HG02763 (cell line): Measurements from ENCODE around the gene ZNF23.

Experiments used
- ATAC-seq: cut with Tn5 transposase; IDR thresholded peaks from one replicate; pipeline ENCODE4 v1.9.1; 2021; ENCODE audit warnings: mild to moderate bottlenecking, moderate library complexity; ENCODE audit not compliant: unreplicated experiment

The ZNF23 gene

DNA sequence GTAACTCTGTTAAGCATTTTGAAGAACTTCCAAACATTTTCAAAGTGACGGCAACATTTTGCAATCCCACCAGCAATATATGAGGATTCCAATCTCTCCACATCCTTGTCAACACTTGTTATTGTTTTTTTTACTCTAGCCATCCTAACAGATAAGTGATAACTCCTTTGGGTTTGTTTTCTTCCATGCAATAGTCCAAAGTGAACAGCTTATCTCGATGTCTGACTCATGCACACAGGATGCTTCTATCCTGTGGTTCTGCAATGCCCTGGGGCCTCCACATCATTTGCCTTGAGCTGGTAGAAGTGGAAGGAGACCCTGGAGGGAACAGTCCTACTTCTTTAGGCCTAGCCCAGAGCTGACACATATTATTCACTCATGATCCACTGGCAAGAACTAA, 33.2 kb downstream of the ZNF23 start:
- no peak for ATAC-seq

DNA sequence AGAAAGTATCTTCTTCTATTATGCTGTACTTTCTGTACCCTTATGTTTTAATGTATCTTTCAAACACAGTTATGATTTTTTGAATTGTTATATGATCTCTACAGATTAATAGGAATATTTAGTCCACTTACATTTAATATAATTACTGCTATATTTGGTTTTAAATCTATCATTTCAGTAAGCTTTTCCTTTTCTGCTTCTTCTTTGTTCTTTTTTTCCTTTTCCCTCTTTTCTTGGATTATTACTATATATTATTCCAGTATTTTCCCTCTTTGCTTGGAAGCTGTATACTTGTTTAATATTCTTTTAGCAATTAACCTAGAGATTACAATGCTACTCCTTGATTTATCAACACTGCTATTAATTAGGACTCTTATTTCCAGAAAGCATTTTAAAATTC, 33.7 kb downstream of the ZNF23 start:
- ATAC-seq = no peak

DNA sequence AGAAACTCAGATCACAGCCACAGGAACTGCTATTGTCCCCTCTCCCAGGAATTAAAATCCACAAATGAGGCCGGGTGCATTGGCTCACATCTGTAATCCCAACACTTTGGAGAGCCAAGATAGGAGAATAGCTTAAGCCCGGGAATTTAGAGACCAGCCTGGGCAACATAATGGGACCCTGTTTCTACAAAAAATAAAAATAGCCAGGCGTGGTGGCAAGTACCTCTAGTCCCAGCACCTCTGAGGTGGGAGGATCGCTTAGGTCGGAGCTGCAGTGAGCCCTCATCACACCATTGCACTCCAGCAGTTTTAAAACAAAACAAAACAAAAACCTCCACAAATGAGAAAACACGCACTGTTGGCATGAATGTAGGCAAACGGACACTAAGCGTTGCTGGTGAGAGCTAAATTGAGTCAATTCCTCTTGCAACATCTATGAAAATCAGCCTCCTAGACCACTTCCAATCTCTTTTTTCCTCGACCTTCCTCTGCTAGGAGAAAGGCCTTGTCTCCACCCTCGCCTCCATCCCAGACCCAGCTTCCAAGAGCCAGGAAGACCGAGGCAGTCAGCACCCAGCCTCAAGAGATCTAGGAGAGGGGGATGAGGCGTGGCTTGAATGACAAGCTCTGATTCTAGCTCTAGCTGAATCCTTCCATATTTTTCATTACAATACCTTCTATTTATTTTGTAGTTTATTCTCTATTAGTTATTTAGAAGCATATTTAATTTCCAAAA, 35.0 kb downstream of the ZNF23 start:
- ATAC-seq = no peak

DNA sequence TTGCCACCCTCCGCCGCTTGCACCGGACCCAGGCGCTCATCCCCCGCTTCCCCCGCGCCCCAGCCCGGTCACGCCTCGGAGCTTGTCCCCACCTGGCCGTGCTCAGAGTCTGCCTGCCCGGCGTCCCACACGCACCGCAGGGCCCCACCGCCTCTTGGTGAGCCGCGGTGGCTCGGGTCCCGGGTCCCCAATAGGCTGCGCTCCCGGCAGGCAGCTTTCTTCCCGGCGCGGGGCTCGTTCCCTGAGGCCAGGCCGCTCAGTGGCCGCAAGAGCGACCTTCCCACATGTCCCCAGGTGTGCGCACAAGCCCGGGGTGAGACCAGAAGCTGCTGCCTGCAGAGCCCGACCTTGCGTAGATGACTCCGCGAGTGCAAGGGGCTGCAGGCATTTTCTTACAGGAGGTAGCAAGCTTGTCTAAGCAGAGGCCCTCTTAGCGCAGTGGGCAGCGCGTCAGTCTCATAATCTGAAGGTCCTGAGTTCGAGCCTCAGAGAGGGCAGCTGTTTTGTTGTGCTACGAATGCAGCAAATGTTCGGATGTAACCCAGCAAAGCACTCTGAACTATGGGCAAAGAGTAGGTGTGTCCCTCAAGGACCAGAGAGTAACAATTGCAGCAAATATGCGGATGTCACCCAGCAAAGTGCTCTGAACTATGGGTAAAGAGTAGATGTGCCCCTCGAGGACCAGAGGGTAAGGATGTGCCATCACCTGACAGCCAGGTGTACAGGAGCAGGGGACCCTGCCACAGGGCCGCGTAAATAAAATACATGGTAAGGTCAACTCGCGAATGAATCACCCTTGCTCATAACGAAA, 35.8 kb downstream of the ZNF23 start:
- no peak for ATAC-seq

DNA sequence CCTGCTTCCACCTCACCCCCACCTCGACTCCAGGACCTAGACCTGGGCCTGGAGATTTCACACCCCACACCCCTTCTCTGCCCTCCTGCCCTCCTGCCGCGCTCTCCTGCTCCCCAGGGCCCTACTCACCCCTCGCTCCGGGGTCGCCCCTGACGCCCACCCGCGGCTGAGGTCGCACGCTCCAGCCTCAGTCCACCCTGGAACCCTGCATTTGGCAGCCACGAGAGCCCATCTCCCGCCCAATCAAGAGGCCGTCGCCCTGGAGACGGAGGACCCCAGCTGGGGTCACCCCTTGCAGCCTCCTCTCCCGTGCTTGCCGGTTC, 36.3 kb downstream of the ZNF23 start:
- ATAC-seq = no peak

DNA sequence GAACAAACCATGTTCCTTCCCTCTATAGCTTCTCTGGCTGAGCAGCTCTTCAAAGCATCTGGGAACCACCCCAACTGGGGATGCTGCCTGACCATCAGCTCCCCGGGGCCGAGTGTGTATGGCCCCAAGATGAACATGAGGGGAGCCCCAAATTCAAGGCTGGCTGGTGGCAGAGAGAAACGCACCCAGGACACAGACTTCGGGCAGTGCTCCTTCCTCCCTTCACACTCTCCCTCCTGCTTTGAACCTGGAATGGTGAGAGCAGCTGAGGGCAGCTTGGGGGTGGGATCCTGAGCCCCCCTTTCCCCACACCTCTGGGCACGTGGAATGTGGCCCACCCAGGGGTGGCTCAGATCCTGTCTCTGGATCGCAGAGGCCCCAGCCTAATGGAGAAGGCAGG, 37.4 kb downstream of the ZNF23 start:
- ATAC-seq = no peak

DNA sequence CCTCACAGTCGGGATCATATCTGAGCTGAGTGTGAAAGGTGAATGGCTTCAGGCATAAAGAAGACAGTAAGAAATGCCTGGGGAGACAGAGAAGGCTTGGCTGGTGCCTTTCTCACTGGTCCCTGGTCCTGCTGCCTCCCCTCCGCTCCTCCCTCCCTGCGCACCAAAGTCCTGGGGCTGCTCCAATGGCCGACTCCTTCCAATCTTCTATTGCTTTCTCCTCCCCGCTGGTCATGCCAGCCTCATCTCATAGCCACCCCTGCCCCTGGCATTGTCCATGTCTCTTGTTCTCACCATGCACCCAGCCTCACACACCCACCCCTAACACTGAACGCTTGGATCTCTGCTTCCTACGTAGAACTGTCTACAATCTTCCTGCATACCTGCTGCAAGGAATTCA, 38.2 kb downstream of the ZNF23 start:
- ATAC-seq = no peak

DNA sequence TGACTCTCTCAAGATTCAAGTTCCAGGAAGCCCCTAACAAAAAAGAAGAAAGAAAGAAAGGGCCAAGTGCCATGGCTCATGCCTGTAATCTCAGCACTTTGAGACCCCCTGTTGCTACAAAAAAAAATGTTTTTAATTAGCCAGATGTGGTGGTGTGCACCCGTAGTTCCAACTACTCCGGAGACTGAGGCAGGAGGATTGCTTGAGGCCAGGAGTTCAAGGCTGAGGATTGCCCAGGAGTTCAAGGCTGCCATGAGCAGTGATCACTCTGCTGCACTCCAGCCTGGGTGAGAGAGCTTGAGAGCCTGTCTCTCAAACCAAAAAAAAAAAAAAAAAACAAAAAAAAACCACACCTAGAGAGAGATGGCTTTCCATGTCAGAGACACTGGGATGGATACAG, 39.0 kb downstream of the ZNF23 start:
- no peak for ATAC-seq

DNA sequence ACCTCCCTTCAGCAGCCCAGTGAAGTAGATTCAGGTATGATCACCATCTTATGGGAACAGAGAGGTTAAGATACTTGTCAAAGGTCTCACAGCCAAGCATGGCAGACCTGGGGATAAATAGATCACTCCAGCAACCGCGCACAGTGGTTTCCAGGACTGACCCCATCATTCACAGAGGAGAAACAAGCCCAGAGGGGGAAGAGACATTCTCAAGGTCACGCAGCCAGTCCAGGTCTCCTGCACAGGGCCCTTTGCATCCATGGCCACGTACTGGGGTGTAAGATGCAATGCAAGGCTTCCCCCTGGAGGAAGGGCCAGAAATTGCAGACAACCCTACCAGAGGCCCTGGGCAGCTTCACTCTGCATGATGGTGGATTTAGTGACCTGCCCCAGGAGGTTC, 40.1 kb downstream of the ZNF23 start:
- no peak for ATAC-seq

DNA sequence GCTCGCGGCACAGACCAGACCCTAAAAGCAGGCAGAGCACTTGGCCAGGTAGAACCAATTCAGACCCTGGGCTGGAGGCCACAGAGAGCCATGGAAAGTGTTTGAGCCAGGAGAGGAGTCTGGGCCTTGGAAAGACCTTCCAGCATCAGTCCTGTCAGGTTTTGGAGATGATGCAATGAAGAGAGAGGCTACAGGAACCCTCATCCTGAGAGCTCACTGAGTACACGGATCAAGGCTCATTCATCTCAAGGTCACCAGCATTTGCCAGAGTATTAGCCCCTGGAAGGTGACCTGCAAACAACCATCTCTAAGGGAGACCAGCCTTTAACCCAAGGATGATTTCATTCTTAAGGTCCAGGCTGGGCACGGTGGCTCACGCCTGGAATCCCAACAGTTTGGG, 48.0 kb downstream of the ZNF23 start:
- ATAC-seq = no peak

DNA sequence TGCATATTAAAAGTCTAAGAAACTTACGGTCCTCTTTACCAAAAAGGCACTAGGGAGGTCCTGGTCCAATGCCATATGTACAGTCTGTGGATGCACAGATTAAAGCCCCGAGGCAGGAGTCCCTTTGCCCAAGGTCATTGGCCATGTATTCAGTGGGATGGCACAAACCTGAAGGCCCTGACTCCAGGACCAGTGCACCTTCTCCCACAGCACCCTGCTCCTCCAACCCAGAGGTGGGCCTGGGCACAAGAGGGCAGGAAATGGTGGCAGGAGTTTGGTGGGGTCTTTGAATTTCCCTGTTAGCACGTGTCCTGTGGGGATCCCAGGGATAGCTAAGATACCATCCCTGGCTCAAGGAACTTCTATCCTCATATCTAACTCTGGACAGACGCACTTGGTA, 48.7 kb downstream of the ZNF23 start:
- ATAC-seq = no peak

DNA sequence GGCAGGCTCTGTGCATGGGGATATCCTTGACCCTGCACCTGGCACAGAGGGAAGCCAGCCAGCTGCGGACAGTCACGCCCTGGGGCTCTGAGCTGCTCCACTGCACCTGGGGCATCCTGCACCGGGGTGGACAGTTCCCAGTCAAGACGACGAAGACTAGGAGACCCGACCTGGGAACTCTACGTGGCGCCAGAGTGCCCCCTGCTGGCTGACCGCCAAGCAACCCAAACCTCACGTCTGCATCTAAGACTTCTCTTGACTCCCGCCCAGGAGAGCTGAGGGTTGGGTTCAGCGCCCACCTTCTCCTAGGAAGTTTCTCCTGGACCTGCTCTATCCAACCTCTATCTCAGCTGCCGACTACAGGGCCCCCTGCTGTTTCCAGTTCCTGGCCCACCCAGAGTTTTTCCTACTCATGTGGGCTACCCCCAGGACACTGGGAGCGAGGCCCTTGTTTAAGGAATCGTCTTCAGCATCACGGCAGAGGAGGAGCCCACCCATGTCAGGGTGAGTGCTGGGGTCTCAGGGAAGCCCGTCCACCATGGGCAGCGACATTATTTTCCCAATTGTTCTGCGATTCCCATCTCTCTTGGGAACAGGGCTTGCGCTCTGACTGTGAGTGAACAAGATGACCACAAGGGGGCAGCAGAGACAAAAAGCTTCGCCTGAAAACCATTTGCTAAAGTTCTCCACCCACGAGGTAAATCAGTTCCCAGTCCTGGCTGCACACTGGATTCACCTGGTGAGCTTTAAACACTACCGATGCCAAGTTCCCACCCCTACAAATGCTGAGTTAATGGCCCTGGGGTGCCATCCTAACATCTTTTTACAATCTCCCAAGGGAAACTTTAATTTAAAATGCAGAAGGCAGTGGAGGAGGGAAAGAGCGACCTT, 49.5 kb downstream of the ZNF23 start:
- ATAC-seq = no peak

DNA sequence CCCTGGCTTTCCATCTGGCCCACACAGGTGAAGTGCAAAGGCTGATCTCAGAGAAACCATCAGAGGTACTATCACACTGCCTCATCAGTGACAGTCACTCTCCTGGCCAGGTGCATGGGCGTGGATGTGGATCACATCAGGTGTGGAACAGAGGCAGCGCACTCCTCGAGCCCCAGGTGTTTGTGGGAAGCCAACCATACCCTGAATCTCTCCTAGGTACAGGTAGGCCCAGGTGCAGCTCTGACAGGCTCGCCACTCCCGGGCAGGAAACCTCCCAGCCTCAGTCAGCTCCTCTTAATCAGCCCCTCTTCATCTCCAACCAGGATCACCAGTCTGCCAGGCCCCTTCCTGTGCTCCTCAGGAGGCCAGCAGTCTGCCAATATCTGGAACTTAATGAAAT, 51.9 kb downstream of the ZNF23 start:
- no peak for ATAC-seq

DNA sequence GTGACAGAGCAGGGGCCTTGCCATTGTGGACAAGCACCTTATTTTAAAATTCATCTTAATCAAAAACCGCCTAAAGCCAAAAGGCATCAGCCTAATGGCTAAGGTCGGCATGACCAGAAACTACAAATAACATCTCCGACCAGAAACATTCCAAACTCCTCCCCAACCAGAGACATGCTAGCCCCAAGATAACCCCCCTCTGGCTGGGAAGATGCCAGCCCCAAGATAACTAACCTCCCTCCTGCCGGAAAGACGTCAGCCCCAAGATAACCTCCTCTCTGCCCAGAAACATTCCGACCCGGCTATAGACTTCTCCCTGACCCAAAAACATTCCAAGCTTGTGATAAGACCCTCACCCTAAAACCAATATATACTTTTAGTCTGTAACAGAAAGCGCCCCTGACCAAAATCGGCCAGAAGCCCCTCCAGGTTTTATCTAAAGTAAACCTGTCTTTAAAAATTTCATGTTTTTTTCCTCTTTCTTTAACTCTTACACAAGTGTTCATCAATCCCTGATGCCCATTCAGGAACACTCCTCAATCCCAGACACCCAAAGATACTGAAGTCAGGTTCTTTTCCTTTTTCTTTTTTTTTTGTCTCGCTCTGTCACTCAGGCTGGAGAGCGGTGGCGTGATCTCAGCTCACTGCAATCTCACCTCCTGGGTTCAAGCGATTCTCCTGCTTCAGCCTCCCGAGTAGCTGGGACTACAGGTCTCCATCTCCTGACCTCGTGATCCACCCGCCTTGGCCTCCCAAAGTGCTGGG, 52.9 kb downstream of the ZNF23 start:
- ATAC-seq = no peak

DNA sequence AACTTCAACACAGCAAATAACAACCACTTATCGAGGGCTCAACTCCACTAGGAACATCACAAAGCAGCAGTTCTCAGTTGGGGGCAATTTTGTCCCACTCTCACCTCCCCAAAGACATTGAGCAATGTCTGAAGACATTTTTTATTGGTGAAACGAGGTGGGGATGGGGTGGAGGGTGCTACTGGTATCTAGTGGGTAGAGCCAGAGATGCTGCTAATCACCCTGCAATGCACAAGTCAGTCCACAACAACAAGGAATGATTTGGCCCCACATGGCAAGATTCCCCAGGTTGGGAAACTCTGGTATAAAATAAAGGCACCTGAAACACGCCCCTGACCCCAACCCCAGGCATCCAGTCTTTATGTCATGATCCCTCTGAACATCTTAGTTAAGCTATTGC, 53.5 kb downstream of the ZNF23 start:
- ATAC-seq = no peak

DNA sequence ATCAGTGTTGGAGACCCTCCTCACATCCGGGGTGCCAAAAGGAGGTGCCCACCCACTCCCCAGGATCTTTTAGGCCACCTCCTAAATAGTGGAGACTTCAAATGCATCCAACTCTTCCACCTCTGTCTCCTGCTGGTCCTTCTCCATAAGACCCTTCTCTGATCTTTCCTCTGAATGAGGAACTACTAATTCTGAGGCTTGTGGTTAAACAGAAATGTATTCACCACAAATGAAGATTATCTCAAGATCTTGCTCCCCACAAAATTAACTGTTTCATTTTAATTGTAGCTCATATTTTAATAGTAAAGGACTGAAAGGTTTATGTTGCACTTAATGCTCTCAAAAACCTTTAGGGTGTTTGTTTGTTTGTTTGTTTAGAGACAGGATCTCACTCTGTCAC, 54.3 kb downstream of the ZNF23 start:
- no peak for ATAC-seq

DNA sequence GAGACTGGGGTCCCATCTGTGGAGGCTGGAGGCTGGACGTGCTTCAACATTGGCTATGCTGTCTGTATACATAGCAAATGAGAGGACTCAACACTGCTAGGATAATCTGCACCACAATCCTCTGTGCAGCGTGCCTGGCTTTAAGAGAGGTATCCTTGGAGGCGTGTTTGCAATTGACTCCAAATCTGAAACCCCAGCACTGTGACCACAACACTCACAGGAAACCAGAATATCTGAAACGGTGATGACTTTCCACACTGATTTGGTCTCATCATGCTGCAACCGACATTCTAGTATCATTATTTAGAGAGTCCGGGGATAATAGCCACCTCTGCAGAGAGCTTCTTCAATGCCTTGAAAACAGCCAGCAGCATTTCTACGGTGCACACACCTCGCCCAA, 55.3 kb downstream of the ZNF23 start:
- no peak for ATAC-seq

DNA sequence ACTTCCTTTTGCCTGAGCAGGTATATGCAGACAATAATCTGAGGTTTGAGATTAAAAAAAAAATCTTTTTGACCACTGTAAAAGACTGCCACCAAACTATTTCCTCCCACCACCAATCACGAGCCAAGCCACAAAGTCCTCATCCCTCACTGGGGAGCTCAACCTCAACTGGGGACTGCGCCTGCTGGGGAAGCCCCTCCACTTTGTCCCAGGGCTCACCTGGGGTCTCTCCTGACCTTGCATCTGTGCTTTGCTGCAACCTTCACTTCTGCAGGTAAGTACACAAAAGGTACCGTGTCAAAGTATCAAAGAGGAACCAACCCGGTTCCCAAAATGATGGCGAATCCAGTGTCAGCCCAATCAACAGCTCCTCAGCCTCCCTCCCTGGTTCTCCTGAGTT, 55.7 kb downstream of the ZNF23 start:
- ATAC-seq = no peak

DNA sequence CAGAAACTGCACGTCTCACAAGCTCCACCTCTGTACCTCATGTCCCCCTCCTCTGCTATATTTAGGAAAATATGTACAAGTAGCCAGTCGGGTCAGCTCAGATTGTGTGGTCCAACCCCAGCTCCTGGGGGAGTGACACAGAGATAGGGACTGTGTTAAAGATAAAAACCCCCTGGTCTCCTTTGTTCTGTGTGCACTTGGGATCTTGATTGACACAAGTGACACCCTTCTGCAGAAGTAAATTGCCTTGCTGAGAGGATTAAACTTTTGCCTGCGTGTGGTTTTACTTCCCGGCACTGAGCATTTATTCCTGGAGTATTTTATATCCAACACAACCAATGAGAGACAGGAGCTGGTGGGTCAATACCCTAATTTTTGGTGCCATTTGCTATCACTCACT, 57.7 kb downstream of the ZNF23 start:
- ATAC-seq = no peak

DNA sequence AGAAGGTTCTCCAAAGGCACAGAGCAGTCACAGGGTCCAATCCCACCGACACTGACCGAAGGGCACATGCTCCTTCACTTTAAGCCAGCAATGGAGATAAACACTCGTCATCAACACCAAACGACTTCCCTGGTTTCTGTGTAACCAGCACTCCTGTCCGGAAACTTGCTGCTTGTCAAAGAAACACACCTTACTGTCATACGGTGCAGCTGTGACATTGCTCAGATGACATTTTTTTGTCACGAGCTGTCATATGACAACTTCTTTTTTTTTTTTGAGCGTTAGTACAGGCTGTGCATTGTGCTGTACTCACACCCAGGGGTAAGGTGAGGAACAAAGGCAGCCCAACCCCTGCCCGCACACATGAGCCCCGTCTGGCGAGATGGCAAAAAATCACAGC, 59.4 kb downstream of the ZNF23 start:
- ATAC-seq = no peak

DNA sequence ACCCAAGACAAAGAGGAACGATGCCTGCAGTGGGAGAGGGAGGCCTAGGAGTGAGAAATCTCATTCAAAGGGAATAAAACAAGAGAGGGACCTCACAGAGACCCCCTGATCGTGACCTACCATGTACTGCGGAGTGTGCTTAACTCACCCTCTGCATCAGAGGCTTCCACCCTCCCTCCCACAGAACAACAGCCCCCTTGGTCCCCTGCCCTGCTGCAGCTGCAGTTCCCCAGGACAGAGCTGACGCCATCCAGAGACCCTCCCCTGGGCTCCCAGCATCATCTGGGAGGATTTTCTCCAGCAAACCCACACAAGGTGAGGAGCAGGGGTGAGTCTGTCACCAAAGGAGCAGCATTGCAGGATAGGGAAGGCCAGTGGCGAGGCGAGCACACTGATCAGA, 60.0 kb downstream of the ZNF23 start:
- ATAC-seq = no peak
